DND-41 (cell line): ENCODE data around the gene PEPD.

Source experiments
- EZH2 ChIP-seq: IDR thresholded peaks from 3 replicates; pipeline ENCODE4 v1.6.1; 2012; ENCODE audit warnings: borderline replicate concordance, low read depth, mild to moderate bottlenecking, moderate library complexity, low read length, inconsistent platforms; ENCODE audit not compliant: severe bottlenecking
- TF ChIP-seq, protein P1 (sequence below): IDR thresholded peaks from 2 replicates; pipeline ENCODE4 v1.5.1; 2012; ENCODE audit warnings: borderline replicate concordance, low read length, moderate library complexity, mild to moderate bottlenecking; ENCODE audit not compliant: poor library complexity, severe bottlenecking; ENCODE audit errors: extremely low read depth

DNA sequence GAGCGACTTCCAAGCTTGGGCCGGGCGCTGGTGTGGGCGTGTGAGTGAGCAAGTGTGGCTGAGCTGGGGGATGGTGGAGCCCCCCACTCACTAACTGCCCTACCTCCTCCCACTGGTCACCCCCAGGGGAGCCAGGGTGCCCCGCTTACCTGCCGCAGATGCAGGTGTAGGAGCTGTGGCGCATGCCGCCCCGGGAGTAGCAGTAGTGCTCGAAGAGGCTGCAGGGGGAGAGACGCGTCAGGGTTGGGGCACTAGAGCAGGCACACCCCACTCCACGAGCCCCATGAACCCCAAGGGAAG is 108.2 kb downstream of the PEPD start:
- TF ChIP-seq EZH2: no peak
- TF ChIP-seq, protein P1, sequence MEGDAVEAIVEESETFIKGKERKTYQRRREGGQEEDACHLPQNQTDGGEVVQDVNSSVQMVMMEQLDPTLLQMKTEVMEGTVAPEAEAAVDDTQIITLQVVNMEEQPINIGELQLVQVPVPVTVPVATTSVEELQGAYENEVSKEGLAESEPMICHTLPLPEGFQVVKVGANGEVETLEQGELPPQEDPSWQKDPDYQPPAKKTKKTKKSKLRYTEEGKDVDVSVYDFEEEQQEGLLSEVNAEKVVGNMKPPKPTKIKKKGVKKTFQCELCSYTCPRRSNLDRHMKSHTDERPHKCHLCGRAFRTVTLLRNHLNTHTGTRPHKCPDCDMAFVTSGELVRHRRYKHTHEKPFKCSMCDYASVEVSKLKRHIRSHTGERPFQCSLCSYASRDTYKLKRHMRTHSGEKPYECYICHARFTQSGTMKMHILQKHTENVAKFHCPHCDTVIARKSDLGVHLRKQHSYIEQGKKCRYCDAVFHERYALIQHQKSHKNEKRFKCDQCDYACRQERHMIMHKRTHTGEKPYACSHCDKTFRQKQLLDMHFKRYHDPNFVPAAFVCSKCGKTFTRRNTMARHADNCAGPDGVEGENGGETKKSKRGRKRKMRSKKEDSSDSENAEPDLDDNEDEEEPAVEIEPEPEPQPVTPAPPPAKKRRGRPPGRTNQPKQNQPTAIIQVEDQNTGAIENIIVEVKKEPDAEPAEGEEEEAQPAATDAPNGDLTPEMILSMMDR: no peak
